GM18951 (cell line): ENCODE measurements around the gene SGCD.

Experiments used
- POLR2A ChIP-seq: IDR thresholded peaks from 4 replicates; pipeline ENCODE4 v1.6.1; 2011; ENCODE audit warnings: mild to moderate bottlenecking; ENCODE audit not compliant: insufficient read length, insufficient read depth; ENCODE audit errors: extremely low read depth
- in situ Hi-C: fragments of 300-500 bp; cut with MboI; formaldehyde crosslinking; loops from one replicate; pipeline ENCODE4 v1.12.0; 2022; ENCODE audit warnings: low sequenced_read_pairs, mixed read lengths, inconsistent platforms; ENCODE audit not compliant: unreplicated experiment

The SGCD gene

GRCh38 chr5:156332245-156332644, 5.3 kb downstream of the SGCD start:
- in situ Hi-C loops, result no loop called here
- TF ChIP-seq POLR2A, result no peak

DNA sequence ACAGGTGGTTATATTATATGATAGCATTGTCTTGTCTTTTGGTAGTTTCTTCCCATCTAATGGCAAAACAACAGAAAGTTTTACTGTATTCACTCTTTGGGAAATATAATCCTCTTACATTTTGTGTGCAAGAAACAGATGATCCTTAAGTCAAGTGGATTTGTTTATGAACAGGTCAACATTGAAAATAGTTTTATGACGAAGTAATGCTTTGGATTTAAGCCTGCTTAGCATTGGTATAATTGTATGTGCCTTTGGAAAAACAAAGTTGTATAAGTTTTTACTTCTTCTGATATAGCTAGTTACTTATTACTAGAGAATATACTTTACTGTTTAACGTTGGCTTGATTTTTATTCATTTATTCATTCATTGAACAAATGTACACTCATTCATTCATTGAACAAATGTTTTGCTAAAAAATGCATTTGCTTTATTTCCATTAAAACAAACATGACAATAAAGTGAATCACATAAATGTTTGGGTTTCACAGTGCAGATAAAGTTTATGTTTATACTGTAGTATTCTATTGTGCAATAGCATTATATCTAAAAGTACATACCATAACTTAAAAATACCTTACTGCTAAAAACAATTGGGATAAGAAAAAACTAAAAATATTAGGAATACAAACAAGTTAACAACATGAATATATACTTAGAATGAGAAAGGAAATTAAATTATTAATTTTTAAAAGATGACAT, 12.3 kb downstream of the SGCD start:
- TF ChIP-seq POLR2A, result no peak
- in situ Hi-C loops, result no loop called here

DNA sequence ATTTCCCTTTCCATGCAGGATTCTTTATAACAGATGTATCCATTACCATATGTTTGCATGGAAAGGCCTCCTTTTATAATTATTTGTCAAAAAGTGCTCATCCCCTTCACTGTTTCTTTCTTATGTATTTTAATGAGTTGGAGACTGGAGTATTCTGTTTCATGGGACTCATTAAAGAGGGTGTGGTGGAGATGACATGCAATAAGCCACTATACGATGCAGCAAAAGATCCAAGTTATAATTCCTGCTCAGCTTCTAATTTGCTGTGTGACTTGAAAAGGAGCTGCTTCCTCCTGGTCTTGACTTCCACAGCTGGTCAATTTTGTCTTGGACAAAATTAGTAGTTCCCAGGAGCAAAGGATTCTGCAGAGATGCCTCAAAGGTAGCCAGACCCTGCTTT, 13.9 kb downstream of the SGCD start:
- no peak for TF ChIP-seq POLR2A
- in situ Hi-C loops, result no loop called here

GRCh38 chr5:156350256-156350655, 23.3 kb downstream of the SGCD start:
- in situ Hi-C loops, result no loop called here
- TF ChIP-seq POLR2A, result no peak

- in situ Hi-C loops, result no loop called here
- no peak for TF ChIP-seq POLR2A
Observed at GRCh38 chr5:156351423-156351822, 24.5 kb downstream of the SGCD start.

DNA sequence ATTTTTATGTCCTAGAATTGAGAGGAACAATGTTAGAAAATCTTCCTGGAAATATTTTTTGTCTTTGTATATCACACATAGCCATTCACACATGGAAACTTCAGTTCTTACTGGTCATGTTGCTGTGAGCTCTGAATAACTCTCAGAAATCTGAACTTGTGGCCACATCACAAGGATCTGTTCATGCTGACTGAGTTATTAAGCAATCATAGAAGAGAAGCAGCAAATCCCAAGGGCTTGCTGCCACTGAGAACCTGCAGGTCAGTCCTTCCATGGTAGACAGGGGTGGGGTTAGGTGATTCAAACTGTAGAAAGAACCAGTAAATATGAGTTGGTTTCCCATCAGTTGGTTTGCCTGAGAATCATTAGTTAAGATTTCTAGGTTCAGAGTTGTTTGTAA, 27.6 kb downstream of the SGCD start:
- TF ChIP-seq POLR2A, result no peak
- in situ Hi-C loops, result no loop called here

DNA sequence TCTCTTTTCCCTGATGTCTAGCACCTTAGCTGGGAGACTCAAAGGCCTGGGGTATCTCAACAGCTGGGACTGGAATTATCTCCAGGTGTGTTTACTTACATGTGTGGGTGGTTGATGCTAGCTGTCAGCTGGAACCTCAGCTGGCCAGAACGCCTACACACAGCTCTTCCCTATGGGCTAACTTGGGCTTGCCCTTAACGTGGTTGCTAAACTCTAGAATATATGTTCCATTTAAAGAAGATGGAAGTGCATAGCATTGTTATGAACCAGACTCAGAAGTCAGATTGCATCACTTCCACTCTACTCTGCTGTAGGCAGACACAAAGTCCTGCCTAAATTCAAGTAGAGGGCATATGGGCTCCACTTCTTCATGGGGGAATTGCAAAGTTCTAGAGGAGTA, 29.3 kb downstream of the SGCD start:
- TF ChIP-seq POLR2A, result no peak
- in situ Hi-C loops, result no loop called here

GRCh38 chr5:156359476-156359875, 32.5 kb downstream of the SGCD start:
- in situ Hi-C loops, result no loop called here
- TF ChIP-seq POLR2A, result no peak

DNA sequence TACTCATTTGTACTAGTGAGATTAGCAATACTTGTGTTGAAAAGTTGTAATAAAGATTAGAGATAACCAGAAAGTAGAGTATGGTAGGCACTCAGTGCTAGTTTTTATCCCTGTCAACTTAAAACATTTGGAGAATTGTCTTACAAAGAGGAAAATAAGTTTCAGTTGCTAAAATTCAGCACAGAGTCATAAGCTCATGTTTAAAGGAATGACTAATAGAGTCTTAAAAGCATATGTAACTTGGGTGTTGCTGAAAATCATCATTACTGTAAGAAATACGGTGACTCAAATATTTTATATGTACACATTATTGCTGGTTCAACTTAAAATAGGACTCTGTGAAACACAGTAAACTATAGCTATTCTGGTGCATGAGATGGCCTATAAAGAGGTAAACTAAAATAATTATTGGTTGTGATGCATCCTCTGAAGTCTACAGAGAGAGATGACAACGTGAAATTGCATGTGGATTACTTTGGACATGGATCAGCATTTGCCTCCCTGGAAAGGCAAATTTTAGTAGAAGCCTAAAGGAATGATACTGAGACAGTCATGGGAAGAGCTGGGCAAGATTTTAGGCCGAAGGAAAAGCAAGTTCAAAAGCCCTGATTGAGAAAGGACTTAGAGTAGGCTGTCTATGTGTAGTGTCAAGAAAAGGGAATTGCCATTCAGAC, 34.6 kb downstream of the SGCD start:
- in situ Hi-C loops, result no loop called here
- no peak for TF ChIP-seq POLR2A

GRCh38 chr5:156363861-156364260, 36.9 kb downstream of the SGCD start:
- in situ Hi-C loops, result no loop called here
- no peak for TF ChIP-seq POLR2A

DNA sequence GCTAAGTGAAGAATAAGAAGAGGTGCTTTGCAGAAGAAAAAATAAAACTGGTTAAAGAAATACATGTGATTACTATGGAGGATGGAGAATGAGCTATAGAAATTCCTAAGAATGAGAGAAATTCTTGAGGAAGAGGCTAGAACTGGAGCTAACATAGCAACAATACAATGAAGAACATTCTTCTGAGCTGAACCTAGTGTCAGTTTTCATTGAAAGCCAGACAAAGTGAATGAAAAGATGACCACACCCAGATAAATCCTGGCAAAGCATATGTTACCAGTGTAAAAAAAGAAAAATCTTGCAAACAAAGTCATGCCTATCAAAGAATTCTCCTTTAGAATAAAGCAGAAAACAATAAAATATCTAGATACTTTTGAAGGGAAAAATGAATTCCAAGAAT, 39.6 kb downstream of the SGCD start:
- no peak for TF ChIP-seq POLR2A
- in situ Hi-C loops, result no loop called here

GRCh38 chr5:156367597-156367996, 40.6 kb downstream of the SGCD start:
- in situ Hi-C loops, result no loop called here
- TF ChIP-seq POLR2A, result no peak

- no peak for TF ChIP-seq POLR2A
- in situ Hi-C loops, result no loop called here
Observed at GRCh38 chr5:156375895-156376495, 49.0 kb downstream of the SGCD start.

DNA sequence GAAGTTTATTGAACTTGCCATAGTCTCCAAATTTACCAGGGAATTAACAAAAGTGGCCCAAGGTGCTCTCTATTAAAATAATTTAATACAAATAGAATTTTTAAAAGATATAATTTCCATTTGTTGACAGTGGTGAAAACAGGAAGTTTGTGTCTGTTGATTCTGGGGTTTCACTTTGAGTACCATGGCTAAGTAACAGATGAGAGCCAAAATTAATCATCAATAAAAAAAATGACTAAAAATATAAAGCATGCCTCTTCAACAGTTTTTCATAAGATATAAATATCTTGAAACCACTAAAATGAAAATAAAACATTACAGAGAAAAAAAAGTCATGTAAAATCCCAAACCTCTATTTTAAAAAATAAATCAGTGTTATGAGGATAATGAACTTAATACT, 49.8 kb downstream of the SGCD start:
- TF ChIP-seq POLR2A, result no peak
- in situ Hi-C loops, result no loop called here
